ENCODE data around the gene FAIM2.

Gene FAIM2

GRCh38 chr12:49823951-49824350 lies 79.7 kb downstream of the FAIM2 start:
- no peak for DNase-seq

DNA sequence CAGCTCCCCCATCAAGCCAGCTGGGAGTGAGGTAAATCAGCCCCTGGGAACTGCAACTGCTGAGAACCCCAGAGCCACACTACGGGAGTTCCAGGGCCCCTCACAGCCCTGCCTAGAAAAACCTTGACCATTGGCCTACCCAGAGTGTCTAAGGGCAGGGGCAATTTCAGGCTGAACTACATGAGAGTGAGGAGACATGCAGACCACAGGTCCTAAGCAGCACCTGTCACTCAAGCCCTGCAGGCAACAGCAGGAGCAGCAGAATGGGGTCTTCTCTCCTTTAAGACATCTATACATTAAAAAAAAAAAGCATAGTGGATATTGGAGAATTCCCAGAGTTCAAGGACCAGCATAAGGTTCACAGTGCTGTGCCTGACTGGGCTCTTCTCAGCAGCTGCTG lies 80.3 kb downstream of the FAIM2 start:
- no peak for DNase-seq

DNA sequence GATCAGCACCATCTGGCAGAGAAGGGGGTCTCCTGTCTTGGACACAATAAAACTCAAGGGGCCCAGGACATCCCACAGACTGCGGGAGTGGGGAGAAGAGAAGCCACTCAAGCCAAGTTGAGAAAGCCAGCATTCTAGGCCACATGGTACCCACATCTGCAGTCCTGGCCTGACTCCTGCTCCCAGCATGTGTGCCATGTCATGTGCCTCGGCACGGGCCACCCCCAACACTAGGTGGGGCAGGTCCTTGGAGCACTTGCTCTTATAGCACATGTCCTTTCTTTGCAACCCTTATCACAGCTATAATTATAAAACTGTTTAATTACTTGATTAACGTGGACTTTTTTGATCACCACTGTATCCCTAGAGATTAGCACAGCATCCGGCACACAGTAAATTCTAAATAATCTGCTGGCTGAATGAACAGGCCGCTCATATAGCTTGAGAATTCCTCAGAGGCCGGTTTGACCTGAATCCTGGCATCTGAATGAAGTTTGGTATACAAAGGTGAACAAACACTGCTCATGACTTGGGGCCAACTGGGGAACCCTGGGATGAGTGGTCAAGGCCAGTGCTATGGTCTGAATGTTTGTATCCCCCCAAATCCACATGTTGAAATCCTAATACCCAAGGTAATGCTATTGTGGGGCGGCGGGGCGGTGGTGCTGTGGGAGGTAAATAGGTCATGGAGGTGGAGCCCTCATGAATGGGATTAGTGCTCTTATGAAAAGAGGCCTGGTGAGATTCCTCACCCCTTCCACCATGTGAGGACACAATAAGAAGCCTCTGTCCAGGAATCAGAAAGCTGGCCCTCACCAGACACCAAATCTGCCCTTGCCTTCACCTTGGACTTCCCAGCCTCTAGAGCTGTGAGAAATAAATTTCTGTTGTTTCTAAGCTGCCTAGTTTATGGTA lies 82.1 kb downstream of the FAIM2 start:
- DNase-seq: no peak

GRCh38 chr12:49819786-49820185 lies 83.9 kb downstream of the FAIM2 start:
- no peak for DNase-seq

DNA sequence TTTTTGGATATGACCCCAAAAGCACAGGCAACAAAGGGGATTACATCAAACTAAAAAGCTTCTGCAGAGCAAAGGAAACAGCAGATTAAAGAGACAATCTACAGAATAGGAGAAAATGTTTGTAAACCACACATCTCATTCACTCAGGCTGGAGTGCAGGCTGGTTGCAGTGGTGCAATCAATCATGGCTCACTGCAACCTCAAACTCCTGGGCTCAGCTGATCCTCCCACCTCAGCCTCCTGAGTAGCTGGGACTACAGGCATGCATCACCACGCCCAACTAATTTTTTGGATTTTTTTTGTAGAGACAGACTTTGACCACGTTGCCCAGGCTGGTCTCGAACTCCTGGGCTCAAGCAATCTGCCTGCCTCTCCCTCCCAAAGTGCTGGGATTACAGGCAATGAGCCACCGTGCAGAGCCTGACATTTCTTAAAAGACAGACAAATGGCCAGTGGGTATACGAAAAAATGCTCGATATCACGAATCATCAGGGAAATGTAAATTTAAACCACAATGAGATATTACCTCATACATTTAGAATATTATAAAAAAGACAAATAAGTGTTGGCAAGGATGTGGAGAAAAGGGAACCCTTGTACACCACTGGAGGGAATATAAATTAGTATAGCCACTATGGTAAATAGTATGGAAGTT lies 85.3 kb downstream of the FAIM2 start:
- no peak for DNase-seq
